ENCODE measurements around the gene MPPE1. TPM values are rescaled to one million over a fixed set of nuclear protein-coding genes. Genes with fewer than 3 reads are reported as not detected.

MPPE1 gene
- polyA plus RNA-seq, 1 donor from 2014 or later = 53.4 TPM

DNA sequence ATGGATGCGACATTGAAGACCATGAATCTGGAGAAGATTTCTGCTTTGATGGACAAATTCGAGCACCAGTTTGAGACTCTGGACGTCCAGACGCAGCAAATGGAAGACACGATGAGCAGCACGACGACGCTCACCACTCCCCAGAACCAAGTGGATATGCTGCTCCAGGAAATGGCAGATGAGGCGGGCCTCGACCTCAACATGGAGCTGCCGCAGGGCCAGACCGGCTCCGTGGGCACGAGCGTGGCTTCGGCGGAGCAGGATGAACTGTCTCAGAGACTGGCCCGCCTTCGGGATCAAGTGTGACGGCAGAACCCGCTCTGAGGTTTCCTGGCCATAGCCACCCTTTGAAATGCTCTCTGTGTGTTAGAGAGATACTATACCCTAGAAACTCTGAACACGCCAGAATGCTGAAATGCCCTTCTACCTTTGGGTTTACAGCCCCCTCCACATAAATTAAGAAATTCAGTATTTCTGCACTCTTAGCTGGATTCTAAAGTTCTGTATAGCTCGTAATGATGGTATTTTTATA is 56.2 kb downstream of the MPPE1 start:
- peak; percentile 42 for TF ChIP-seq POLR2AphosphoS5 (IDR thresholded peaks at IDR 0.05)
- no peak for TF ChIP-seq REST (IDR thresholded peaks at IDR 0.05; ENCODE audit: borderline replicate concordance)
- TF ChIP-seq SMC3 (conservative IDR thresholded peaks at IDR 0.05; ENCODE audit: poor library complexity) = no peak
- TF ChIP-seq MXI1 (conservative IDR thresholded peaks at IDR 0.05; ENCODE audit: poor library complexity, severe bottlenecking) = no peak
- H3K9ac ChIP-seq (ENCODE audit: low read length) = peak overlapping the region; percentile 99
- H2AFZ ChIP-seq (ENCODE audit: low read depth, low read length) = peak overlapping the region; percentile 54
- H3F3A ChIP-seq (ENCODE audit: insufficient read depth, low read length, poor library complexity, severe bottlenecking) = no peaks in the 10 kb centered on the region
- H3K4me2 ChIP-seq (ENCODE audit: low read length) = peak overlapping the region; percentile 94
- no peaks in the 10 kb centered on the region for H3K9me2 ChIP-seq (ENCODE audit: insufficient read depth, low read length)
- H3K4me3 ChIP-seq (ENCODE audit: low read length) = peak overlapping the region; percentile 88
- H3K36me3 ChIP-seq (ENCODE audit: insufficient read depth, low read length) = no peaks in the 10 kb centered on the region
- H3K79me2 ChIP-seq (replicated peaks; ENCODE audit: insufficient read depth, low read length) = peaks cover 24% of the 10 kb centered on the region
- H3K27ac ChIP-seq (ENCODE audit: low read length) = peak overlapping the region; percentile 98
- no peaks in the 10 kb centered on the region for H3K27me3 ChIP-seq (ENCODE audit: insufficient read depth, low read depth, low read length)
- no peaks in the 10 kb centered on the region for H4K20me1 ChIP-seq (ENCODE audit: insufficient read depth)
- H3K9me3 ChIP-seq (ENCODE audit: low read length) = no peaks in the 10 kb centered on the region

- Histone ChIP-seq H3K79me2 (replicated peaks; ENCODE audit: insufficient read depth, low read length) (peaks cover 24% of the 10 kb centered on the region), H3K9me3 (ENCODE audit: low read length) (no peaks in the 10 kb centered on the region), H3K4me2 (ENCODE audit: low read length) (peak within 1 kb of the TSS; percentile 94), H3K4me3 (ENCODE audit: low read length) (peak within 1 kb of the TSS; percentile 88), H3K27me3 (ENCODE audit: insufficient read depth, low read depth, low read length) (no peaks in the 10 kb centered on the region), H2AFZ (ENCODE audit: low read depth, low read length) (peak within 1 kb of the TSS; percentile 54), H3K27ac (ENCODE audit: low read length) (peak within 1 kb of the TSS; percentile 98), H3K36me3 (ENCODE audit: insufficient read depth, low read length) (no peaks in the 10 kb centered on the region), H3F3A (ENCODE audit: insufficient read depth, low read length, poor library complexity, severe bottlenecking) (no peaks in the 10 kb centered on the region), H3K9ac (ENCODE audit: low read length) (peak within 1 kb of the TSS; percentile 99), H4K20me1 (ENCODE audit: insufficient read depth) (no peaks in the 10 kb centered on the region), H3K9me2 (ENCODE audit: insufficient read depth, low read length) (no peaks in the 10 kb centered on the region)
- peak; percentile 99 for TF ChIP-seq POLR2AphosphoS5 (IDR thresholded peaks at IDR 0.05)
- TF ChIP-seq SMC3 (conservative IDR thresholded peaks at IDR 0.05; ENCODE audit: poor library complexity) = peak; percentile 41
- peak; percentile 78 for TF ChIP-seq MXI1 (conservative IDR thresholded peaks at IDR 0.05; ENCODE audit: poor library complexity, severe bottlenecking)
- TF ChIP-seq, protein P1, sequence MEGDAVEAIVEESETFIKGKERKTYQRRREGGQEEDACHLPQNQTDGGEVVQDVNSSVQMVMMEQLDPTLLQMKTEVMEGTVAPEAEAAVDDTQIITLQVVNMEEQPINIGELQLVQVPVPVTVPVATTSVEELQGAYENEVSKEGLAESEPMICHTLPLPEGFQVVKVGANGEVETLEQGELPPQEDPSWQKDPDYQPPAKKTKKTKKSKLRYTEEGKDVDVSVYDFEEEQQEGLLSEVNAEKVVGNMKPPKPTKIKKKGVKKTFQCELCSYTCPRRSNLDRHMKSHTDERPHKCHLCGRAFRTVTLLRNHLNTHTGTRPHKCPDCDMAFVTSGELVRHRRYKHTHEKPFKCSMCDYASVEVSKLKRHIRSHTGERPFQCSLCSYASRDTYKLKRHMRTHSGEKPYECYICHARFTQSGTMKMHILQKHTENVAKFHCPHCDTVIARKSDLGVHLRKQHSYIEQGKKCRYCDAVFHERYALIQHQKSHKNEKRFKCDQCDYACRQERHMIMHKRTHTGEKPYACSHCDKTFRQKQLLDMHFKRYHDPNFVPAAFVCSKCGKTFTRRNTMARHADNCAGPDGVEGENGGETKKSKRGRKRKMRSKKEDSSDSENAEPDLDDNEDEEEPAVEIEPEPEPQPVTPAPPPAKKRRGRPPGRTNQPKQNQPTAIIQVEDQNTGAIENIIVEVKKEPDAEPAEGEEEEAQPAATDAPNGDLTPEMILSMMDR (IDR thresholded peaks at IDR 0.05; ENCODE audit: poor library complexity, severe bottlenecking) = no peak
- no peak for TF ChIP-seq EZH2 (IDR thresholded peaks at IDR 0.05; ENCODE audit: borderline replicate concordance, insufficient read depth, low read length, poor library complexity, severe bottlenecking)
- peak; percentile 70 for TF ChIP-seq REST (IDR thresholded peaks at IDR 0.05; ENCODE audit: borderline replicate concordance)
- TF ChIP-seq EP300 (conservative IDR thresholded peaks at IDR 0.05; ENCODE audit: poor library complexity, severe bottlenecking) = peak; percentile 70
- TF ChIP-seq RAD21 (conservative IDR thresholded peaks at IDR 0.05) = peak; percentile 43
- TF ChIP-seq TAF1 (IDR thresholded peaks at IDR 0.05; ENCODE audit: low read depth) = peak; percentile 82
Measured at GRCh38 chr18:11851146-11851805, 56.8 kb downstream of the MPPE1 start, which contains the start of gene CHMP1B. TSS of gene CHMP1B (plus strand) at chr18:11851413. CDS start at chr18:11851512, 99 bp downstream.
